ENCODE measurements around the gene SHISA6.
"Not testable (repeated sequence)": the region's sequence is repeated elsewhere in the genome, so short reads cannot be mapped to it uniquely, and the experiment has no call there.

The SHISA6 gene

DNA sequence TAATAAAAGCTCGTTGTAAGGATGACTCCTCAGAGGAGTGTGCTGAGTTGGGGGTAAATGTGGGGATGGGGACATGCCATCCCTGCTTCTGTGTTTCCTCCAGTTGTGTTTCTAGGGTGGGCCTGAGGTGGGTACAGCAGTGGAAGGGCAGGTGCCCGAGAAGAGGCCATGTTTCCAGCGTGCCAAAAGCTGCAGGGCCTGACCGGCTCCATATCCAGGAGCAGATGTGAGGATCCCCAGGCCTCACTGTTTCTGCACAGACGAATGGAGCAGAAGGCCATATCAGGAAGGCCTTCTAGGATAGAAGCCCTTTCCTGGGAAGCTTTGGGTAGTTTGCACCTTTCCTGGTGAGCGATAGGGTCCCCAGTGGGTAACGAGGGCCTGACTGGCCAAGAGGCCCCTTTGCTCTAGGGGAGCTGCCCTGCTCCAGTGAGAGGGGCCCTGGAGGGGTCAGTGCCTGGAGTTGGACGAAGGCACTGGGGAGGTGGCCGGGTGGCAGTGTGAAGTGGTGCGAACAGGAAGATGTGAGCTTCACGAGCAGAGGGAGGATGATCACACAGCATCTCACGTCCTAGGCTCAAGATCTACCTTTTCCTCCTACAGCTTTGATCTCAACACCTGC lies 62.9 kb downstream of the SHISA6 start:
- DNase-seq: no peak

DNA sequence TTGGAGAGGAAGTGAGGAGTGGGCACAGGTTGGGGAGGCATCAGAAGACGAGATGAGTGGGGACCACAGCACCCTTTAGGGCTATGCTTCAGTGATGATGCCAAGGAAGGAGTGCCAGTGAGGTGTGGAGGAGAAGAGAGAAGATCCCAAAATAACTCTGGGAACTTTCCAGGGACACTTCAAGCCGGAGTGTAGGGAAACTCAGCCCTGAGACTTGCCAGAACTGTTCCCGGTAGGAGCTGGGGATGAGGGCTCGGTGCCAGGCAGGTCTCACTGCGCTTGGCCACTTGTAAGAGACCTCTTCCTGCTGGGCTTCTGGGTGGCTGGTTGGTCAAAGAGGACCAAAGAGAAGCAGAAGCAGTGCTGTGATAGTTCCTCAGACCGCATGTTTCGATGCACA lies 63.6 kb downstream of the SHISA6 start:
- DNase-seq: no peak

DNA sequence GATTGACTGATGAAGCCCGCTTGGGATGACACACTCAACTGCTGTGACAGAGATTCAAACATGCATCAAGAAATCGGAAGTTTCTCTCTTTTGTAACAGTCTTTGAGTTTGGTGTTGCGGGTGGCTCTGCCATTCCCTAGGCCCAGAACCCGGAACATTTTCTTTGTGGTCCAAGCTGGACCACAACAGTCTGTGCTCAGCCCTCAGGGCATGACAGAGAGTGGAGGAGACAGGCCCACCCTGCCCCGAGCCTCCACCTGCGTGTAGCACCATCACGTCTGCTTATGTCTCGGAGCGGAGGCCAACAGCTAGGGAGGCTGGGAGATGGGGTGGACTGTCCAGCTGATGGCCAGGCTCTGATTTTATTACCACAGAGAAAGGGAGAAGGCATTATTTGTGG lies 64.5 kb downstream of the SHISA6 start:
- no peak for DNase-seq

DNA sequence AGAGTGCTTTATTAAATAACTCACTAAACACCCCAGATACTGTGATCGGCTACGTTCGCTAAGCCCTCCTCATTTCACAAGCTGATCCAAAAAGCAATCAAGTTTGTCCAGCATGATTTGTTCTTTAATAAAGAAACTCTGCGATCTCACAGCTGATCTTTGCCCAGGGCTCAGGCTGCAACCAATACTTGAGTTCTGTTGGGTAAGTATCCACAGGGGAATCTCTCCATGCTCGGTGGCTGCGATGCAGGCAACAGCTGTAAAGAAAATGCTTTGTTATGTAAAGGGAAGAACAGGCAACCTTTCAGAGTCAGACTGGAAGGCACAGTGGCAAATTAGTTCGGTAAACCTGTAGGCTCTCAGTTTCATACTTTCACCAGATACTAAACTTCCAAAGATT lies 67.5 kb downstream of the SHISA6 start:
- DNase-seq: no peak

DNA sequence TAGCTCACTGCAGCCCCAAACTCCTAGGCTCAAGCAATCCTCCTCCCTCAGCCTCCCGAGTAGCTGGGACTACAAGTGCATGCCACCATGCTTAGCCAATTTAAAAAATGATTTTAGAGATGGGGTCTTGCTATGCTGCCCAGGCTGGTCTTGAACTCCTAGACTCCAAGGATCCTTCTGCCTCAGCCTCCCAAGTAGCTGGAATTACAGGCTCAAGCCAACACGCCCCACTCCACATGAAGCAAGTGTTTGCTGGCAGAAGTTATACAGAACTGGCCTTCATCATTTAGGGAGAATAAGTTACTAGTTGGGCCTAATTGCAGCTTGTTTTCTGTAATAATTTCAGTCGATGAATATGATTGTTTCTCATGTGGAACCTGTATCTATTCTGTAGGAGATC lies 68.0 kb downstream of the SHISA6 start:
- no peak for DNase-seq

DNA sequence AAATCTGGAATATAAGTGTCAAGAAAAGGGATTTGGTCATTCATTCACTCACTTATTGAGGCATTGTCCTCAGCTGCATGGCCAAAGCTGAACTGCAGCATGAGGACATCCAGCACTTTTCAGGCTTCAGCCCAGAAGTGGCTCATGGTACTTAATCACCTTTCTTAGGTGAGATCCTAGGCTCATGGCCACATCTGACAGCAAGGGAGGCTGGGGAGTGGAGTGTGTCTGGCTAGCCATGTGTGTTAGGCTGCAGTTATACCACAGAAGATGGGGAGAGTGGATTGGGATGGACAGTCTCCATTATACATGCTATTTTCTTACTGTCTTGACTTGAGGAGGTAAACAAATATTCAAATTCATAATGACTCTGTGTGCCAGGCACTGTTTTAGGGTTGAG lies 68.8 kb downstream of the SHISA6 start:
- no peak for DNase-seq

DNA sequence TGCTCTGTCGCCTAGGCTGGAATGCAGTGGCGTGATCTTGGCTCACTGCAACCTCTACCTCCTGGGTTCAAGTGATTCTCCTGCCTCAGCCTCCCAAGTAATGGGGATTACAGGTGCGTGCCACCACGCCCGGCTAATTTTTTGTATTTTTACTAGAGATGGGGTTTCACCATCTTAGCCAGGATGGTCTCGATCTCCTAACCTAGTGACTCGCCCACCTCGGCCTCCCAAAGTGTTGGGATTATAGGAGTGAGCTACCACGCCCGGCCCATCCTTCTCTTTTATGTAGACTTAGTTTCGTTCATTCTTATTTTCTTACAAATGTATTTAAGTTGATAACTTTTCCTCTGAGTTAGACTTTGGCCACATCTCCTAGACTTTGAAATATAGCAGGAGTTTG lies 75.4 kb downstream of the SHISA6 start:
- not testable (repeated sequence) for DNase-seq

DNA sequence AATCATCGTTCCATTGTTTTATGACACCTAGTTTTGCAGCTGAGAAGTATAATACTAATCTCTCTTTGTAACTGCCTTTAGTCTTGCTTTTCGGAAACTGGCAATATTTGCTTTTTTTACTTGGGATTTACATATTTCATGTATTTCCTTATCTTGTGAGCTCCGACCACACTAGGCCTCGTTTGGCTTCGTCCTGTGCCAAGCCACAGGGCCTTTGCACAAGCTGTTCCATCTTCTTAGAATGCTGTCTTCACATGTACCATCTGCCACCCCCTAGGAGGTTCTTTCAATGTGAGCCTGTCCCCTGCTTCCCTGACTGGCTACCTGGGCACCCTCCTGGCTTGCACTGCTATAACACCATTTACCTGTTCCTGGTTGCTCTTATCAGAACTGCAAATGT lies 77.2 kb downstream of the SHISA6 start:
- DNase-seq: no peak

DNA sequence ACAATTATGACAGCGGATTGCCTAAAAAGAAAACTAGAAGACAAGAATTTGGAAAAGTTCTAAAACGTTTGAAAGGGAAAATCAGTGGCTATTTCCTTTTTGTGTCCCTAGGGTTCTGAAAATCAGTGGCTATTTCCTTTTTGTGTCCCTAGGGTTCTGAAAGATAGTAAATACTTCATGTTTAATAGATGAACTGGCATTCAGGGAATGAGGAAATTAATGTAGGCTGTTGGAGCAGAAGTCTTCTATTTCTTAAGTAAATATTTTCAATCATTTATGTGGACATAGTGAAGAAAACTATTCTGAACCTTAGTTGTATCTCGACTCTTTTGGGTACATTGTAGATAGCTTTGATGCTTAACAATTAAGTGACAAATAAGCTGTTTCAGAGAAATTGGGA lies 78.9 kb downstream of the SHISA6 start:
- no peak for DNase-seq

DNA sequence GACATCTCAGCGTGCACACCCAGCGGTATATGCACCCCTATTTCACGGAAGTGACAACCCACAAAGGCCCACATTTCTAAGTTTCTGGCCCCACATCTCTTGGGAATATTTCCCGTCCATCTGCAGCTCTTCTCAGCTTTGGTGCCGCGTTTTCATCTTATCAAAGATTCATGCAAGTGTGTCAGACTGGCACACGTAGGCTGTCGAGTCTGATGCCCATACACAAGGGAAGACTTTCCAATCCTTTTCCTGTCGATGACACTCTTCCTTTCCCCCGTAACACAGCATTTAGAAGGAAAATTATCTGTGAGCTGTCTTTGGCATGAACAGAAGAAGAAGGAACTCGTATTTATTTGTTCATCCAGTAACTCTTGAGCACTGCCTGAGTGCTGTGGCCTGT lies 83.0 kb downstream of the SHISA6 start:
- DNase-seq: no peak

DNA sequence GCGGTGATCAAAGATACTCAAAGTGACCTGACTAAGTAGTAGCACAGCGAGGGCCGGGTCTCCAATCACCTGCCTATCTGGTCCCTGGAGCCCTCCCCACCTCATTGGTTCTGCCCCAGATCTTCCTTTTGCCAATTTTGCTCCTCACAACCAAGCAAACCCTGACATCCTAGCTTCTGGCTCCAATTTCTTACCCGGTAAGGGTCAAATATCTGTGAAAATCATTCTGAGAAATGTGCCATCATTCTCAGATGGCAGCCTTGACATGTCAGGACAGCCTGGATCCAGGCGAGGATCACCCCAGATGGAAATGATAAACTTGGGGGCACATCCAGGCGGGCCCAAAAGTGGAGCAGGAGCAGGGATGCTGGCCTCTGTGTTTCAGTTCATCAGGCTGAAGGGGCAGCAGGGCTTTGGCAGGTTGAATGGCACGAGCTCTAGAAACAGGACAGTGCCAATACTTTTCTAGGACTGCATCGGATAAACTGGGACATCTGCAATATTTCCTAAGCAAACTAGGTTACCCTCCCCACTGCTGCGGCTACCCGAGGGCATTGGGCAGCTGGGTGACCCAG lies 83.9 kb downstream of the SHISA6 start:
- DNase-seq: no peak

DNA sequence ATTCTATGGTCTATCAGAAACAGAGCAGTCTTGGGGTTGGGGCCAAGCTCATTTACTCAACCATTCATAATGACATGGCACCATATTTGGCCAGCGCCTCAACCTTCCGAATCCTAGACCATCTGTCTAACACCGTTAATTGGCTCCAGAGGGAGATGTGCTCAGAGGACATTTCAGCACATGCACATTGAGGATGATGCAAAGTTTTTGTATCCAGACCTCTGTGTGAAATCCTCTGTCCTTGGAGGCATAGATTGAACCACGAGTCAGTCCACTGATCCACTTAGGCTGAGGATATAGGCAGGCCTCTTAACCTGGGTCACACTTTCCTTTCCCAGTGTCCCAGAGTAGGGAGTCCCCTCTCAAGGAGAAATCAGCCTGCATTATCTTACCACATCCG lies 85.5 kb downstream of the SHISA6 start:
- DNase-seq: no peak

DNA sequence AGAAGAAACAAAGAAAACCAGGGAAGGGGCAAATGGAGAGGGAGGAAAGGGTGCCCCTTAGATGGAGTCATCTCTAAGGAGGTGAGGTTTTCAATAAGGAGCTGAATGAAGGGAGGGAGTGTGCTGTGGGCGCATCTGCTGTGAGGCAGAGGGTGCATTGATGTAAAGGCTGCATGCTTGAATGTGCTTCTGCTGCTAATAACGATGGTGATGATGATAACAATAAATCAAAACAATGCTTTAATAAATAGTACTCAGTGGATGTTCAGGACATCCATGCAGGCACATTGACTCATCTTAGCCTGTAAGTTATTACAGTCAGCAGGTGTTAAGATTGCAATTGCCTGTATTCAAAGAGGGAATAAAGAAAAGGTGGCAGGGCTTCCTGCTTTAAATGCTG lies 87.8 kb downstream of the SHISA6 start:
- DNase-seq: no peak

DNA sequence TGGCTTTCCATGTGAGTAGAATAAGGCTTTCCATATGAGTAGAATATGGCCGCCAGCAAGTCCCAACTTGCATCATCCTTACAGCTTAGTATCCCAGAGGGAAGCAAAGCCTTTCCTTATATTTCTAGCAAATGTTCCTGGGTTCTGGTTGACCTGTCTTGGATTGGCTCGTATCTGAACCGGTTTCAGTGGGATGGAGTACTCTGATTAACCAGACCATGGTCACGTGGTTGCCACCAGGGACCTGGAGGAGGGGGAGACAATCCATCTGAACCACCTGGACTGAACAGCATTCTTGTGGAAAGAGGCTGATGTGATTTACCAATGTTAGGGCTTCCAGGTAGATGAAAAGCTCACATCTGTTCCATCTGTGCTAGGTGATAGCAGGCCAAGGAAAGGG lies 89.0 kb downstream of the SHISA6 start:
- DNase-seq: no peak

DNA sequence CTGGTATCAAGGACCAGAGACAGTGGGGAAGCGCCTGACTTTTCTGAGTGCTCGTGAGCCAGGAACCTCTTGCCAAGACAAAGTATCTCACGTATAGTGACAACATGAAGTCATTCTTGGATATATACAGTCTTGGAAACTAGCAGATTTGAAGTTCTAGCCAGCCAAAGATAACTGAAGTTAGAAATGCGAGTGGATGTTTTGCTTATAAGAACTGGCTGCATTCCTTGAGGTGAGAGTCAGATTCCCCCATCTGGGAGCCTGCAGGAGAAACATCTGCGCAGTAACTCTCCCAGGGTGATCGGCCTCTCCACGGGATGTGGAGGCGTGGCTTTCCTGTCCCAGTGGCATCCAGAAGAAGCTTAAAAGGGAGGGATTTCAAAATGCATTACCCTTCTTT lies 89.8 kb downstream of the SHISA6 start:
- no peak for DNase-seq

DNA sequence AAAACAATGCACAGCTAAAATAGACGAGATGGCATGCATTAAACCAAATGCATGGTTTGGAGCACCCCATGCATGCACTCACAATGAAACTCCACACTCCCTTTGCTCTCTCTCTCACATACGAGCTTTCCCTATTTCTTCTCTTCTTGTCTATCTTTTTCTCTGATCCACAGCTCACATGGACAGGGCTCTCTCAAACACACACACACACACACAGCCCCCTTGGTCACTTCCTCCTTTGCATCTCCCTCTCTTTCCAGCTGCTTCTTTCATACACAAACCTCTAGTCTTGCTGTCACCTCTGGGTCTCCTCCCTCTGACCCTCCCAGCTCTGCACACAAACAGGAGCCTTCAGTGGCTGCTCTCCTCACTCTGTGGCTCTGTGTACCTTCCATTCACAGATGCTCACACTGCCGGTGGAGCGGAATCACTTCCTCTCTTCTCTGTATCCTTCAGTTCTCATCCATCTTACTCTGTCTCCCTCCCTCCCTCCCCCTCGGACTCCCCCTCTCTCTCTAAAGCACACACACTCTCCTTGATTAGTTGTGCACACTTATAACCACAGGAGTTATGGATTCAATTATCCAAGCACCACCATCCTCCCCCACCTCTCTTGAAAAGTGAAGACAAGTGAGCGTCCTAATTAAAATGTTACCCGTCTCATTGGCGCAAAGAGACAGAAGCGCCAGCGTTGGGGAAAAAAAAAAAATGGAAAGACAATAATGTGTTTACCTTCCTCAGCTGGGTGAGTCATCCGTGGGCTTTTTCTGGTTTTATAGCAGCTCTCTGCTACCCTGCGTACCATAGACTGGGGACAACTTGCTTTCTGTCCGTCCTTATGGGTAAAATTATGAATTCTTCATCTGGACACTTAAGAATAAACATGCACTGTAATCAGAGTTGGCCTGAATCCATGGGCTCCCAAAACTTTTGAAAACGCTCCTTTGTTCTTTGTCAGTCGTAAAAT lies 90.8 kb downstream of the SHISA6 start:
- DNase-seq: no peak

DNA sequence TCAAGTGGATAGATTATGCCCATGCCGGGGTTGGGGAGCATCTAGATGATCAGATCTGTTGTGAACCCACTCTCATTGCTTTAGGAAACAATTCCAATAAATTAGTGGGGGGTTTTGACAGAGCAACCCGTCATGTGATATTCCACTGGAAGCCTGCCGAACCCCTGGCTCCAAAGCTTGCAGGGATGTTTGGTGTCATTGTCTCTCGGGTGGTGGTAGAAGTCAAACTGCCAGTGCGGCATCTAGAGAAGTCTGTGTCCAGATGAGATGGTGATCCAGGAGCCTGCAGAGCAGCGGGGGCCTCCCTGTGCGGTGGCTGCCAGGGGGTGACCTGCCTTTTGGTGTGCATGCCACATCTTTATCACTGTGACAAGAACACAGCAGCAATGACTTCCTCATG lies 91.7 kb downstream of the SHISA6 start:
- DNase-seq: no peak

DNA sequence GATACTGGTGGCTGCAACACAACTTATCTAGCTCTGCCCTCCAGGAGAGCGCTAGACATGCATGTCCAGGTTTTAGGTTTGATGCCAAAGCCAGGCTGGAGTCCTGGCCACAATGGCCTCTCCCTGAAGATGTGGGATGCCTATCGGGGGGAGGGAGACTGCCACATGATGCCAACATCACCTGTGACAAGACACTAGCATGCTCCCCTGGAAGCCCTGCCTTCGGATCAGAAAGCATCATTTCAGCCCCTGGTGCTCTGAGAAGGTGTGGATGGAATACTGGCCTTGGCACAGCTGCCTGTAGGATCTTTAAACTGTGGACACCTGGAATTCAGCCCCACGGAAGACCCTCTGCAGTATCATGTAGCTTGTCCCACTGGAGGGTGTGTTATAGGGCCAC lies 93.5 kb downstream of the SHISA6 start:
- DNase-seq: no peak

DNA sequence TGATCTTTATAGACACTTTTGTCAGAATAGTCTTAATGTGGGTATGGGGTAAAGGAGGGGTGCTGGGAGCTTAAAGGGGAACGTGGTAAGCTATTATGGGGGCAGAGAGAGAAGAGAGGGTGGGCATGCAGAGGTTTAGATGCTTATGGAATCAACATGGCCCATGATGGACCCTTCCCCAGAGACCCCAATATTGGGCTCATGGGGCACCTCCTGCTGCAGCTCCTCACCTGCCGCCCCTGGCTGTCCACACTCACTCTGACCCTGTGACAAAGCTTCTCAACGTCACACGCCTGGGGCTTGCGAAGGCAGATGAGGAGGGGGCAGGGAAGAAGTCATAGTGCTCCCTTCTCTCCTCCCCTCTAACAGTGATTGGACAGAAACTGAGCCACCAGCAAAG lies 95.3 kb downstream of the SHISA6 start:
- no peak for DNase-seq

DNA sequence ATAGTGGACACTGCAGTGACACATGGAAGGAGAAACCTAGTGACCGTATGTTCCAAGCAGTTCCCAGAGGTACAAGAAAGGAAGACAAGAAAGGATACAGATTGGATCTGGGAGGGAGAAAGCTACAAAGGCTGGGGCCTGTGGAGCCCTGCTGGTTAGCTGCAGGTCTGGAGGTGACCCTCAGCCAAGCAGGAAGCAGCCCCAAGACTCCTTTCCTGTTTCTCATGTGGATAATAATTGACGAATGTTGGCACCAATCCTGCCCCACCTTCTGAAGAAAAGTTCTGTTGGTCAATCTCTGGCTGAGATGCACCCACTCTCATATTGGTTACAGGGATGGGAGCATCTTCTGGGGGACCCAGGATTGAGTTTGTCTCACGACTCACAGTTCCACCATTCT lies 99.8 kb downstream of the SHISA6 start:
- DNase-seq: no peak

DNA sequence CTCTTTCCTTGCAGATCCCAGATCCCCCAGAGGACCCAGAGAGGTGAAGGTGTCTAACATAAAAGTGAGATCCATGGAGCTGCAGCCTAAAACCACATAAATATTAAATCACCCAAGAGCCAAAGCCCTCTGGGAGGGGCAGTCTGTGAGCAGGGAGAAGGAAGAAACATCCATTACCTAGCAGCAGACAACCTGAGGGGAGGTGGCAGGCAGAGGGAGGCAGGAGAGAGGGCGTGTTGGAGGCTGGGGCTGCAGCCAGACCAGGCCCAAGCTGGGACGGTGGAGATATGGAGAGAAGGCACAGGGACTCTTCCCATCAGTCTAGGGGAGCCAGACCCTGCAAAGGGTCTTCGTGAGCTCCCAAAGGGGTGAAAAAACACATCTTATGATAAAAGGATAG lies 101.1 kb downstream of the SHISA6 start:
- DNase-seq: no peak

DNA sequence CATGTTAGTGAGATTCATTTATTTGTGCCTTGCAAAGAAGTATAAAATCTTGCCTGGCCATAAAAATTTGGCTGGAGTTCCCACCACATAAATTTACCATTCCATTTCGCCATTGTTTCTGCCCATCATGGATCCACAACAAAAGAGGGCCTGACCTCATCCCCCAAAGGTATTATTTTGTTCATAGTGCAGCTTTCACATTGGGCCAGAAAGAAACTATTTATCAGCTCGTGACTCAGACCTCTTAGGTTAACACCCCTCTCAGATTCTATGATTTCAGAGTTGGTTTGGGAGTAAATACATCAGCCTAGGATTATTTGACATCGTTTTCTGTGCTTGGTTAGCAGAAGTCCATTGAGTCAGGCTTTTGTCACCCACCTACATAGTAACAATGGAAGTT lies 108.1 kb downstream of the SHISA6 start:
- no peak for DNase-seq

DNA sequence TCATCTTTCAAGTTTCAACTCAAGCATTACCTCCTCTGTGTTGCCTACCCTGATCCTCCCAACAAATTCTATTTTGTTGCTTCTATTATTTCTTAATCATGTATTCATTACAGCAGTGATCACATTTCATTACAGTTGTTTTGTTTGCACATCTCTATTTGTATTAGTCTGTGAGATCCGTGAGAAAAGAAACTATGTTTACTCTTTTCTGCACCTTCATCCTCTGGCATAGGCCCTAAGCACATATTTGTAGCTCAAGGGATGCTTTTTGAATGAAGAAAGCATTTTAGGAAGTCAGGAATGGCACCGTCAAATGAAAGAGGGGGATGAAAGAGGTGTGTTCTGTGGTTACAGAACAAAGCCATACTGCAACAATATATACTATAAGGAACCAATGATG lies 110.5 kb downstream of the SHISA6 start:
- no peak for DNase-seq

DNA sequence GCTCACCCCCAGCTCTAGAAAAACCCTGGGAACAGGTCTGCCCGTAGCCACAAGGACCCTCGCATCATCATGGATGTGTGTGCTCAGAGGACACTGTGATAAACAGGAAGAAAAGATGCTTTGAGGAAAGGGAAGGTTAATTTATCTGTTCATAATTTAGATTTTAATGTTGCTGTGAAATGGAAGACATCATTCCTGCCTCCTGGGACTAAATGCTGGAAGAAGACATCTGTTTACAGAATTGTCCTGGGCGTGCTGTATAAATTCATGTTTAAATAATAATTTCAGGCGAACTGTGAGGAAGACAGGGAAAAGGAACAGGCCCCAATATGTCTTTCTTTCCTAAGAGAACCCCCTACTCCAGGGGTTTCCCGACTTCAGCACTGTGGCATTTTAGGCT lies 112.6 kb downstream of the SHISA6 start:
- no peak for DNase-seq

All from CD4-positive, alpha-beta T cell treated with Interleukin-15 for 1 hour (primary cell).